HG02884 (cell line): ENCODE data around the gene OR1A1.
"Not testable (repeated sequence)": the region's sequence is repeated elsewhere in the genome, so short reads cannot be mapped to it uniquely, and the experiment has no call there.

Experiments used
- ATAC-seq: cut with Tn5 transposase; IDR thresholded peaks from one replicate; pipeline ENCODE4 v1.9.1; 2021; ENCODE audit warnings: mild to moderate bottlenecking, moderate library complexity; ENCODE audit not compliant: unreplicated experiment

Gene OR1A1

GRCh38 chr17:3207367-3207766 lies at the start of gene OR1A1:
OR1A1 (plus strand) TSS chr17:3207667; CDS start chr17:3215621, 7,954 bp downstream.
- no peak for ATAC-seq

DNA sequence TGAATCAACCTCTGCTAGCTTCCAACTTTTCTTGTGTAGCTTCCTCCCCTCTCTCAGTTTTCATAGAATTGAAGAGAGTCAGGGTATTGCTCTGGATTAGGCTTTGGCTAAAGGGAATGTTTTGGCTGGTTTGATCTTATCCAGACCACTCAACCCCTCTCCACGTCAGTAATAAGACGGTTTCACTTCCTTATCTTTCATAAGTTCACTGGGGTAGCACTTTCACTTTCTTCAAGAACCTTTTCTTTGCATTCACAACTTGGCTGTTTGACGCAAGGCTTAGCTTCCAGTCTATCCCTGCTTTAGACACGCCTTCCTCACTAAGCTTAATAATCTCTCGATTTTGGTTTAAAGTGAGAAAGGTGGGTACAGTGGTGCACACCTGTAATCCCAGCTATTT lies 39.9 kb upstream of the OR1A1 start:
- no peak for ATAC-seq

DNA sequence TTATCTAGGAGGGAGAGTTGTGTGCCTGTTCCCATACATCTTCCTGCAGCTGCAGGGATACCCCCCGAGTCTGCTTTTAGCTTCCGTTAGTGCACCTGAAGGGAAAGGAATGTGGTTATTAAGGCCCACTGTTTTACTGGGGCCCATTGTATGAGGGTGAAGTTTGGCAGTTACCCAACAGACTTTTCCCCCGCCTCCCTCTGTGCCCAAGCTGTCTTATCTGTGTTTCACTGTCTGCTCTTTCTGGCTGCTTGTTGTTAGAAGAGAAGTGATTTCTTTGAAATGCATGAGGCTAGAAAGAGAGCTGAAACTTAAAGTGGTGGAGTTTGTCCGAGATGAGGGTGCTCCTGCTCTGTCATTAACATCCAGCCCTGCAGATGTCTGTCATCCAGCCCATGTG lies 17.5 kb upstream of the OR1A1 start:
- no peak for ATAC-seq

- ATAC-seq: no peak
Measured at GRCh38 chr17:3197219-3197618, 10.2 kb upstream of the OR1A1 start, which contains the start of gene OR1A2. OR1A2 (plus strand) TSS chr17:3197519; CDS start chr17:3197519, 0 bp downstream.

DNA sequence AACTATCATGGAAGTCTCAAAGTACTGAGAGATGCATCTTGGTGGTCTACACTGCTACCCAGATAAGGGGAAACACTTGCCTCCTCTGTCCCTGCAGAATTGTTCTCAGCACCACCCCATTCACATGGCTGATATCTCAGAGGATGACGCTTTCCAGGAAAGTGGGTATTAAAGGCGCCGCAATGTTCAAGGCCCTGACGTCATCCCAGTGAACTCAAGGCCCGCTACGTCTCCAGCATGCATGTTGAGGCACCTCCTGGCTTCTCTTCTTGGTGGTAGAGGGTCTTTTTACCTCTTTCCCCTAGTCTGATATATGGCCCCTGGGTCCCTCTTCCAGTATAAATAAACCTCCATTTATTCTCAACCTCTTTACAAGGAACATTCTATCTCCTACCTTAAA lies 1.0 kb downstream of the OR1A1 start:
- ATAC-seq: no peak

- no peak for ATAC-seq
Measured at GRCh38 chr17:3213001-3213400, 5.5 kb downstream of the OR1A1 start.

- ATAC-seq: no peak
Measured at GRCh38 chr17:3213587-3213986, 6.1 kb downstream of the OR1A1 start.

GRCh38 chr17:3219978-3220377 lies 12.5 kb downstream of the OR1A1 start:
- ATAC-seq: not testable (repeated sequence)

DNA sequence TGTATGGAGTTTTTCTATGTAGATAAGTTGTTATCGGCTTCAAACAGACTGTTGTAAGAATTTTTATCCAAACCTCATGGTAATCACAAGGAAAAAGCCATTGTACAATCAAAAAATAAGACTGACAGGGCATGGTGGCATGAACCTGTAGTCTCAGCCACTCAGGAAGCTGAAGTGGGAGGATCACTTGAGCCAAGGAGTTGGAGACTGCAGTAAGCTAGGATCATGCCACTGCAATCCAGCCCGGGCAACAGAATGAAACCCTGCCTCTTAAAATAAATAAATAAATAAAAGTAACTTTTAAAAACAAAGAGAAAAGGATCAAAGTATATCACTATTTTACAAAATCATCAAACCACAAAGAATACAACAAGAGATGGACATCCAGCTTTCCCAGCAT lies 14.4 kb downstream of the OR1A1 start:
- ATAC-seq: no peak

GRCh38 chr17:3222505-3222904 lies 15.0 kb downstream of the OR1A1 start:
- no peak for ATAC-seq

- not testable (repeated sequence) for ATAC-seq
Measured at GRCh38 chr17:3224721-3225352, 17.4 kb downstream of the OR1A1 start.

GRCh38 chr17:3232300-3232699 lies 24.8 kb downstream of the OR1A1 start:
- ATAC-seq: not testable (repeated sequence)

GRCh38 chr17:3238685-3239084 lies 31.2 kb downstream of the OR1A1 start:
- not testable (repeated sequence) for ATAC-seq

GRCh38 chr17:3241044-3241443 lies 33.6 kb downstream of the OR1A1 start:
- not testable (repeated sequence) for ATAC-seq

DNA sequence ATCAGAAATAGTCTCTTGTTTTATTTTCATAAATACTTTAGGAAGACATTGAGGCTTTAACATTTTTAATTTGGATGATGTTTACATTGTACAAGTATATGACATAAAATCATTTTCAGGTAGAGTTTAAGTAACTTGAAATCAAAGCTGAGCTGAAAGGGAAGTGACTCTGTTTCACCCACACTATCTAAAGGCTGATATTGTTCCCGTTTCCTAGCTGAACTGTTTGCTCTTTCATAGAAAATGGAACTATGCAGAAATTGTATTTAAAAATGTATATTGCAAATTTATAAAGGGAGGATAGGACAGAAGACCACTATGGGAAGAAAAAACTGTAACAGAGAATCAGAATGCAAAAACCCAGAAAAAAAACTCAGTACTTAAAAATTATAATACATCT lies 37.4 kb downstream of the OR1A1 start:
- not testable (repeated sequence) for ATAC-seq

DNA sequence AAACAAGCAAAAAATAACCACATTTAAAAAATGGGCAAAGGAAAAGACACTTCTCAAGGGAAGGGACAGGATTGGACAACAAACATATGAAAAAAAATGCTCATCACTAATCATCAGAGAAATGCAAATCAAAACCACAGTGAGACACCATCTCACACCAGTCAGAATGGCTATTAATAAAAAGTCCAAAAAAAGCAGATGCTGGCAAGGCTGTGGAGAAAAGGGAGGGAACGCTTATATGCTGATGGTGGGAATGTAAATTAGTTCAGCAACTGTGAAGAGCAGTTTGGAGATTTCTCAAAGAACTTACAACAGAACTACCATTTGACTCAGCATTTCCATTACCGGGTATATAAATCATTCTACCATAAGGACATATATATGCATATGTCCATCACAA lies 41.5 kb downstream of the OR1A1 start:
- not testable (repeated sequence) for ATAC-seq

GRCh38 chr17:3256575-3256974 lies 49.1 kb downstream of the OR1A1 start:
- ATAC-seq: no peak

DNA sequence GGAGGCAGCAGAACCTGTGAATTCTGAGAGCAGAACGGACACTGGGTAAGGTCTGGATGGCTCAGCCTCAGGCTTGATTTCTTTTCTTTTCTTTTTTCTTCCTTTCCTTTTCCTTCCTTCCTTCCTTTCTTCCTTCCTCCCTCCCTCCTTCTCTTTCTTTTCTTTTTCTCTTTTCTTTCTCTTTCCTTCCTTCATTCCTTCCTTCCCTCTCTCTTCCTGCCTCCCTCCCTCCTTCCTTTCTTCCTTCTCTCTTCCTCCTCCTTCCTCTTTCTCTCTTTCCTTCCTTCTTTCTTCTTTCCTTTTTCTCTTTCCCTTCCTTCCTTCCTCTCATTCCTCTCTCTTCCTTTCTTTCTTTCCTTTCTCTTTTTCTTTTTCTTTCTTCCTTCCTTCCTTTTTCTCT lies 52.7 kb downstream of the OR1A1 start:
- ATAC-seq: no peak

DNA sequence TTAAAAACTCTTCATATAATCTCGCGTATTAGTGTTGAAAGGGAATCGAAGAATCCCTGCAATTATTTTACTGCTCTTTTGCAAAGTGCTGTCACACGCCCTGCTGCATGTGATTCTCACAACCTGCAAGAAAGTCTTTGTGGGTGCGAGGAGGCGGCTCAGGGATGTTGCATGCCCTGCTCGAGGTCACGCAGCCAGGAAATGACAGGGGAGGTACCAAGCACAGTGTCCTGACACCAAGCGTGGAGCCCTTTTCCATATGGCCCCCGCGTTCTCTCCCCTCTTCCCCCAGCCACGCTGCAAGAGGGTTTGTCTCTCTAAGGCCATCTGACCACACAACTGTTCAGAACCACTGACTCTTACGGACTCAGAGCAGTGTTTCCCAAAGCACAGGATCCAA lies 53.1 kb downstream of the OR1A1 start:
- ATAC-seq: no peak
